HG03045 (cell line): Measurements from ENCODE around the gene HTR3E.
"Not testable (repeated sequence)": the region's sequence is repeated elsewhere in the genome, so short reads cannot be mapped to it uniquely, and the experiment has no call there.

Experiments used
- ATAC-seq: cut with Tn5 transposase; IDR thresholded peaks from one replicate; pipeline ENCODE4 v1.9.1; 2021; ENCODE audit warnings: mild to moderate bottlenecking, moderate library complexity; ENCODE audit not compliant: unreplicated experiment

The HTR3E gene, protein sequence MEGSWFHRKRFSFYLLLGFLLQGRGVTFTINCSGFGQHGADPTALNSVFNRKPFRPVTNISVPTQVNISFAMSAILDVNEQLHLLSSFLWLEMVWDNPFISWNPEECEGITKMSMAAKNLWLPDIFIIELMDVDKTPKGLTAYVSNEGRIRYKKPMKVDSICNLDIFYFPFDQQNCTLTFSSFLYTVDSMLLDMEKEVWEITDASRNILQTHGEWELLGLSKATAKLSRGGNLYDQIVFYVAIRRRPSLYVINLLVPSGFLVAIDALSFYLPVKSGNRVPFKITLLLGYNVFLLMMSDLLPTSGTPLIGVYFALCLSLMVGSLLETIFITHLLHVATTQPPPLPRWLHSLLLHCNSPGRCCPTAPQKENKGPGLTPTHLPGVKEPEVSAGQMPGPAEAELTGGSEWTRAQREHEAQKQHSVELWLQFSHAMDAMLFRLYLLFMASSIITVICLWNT

DNA sequence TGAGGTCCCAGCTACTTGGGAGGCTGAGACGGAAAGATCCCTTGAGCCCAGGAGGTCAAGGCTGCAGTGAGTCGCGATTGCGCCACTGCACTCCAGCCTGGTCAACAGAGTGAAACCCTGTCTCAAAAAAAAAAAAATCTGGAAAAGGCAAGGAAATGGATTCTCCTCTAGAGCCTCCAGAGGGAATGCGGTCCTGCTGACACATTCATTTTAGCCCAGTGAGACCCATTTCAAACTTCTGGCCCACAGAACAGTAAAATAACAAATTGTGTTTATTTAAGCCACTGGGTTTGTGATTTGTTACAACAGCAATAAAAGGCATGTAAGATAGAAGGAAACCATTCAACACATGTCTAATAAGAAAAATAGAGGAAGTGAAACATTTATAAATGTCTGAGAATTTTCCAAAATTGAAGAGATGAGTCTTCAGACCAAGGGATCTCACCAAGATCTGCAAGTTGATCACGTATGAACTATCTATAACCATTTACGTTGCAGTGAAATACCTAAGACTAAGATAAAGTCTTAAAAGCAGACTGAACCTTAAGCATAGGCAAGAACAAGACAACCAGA is at the start of gene HTR3E:
TSS of gene HTR3E (plus strand) at position 254 of the 573 bp plus-strand sequence. CDS start 466 bp downstream, outside the sequence.
- ATAC-seq, result no peak

DNA sequence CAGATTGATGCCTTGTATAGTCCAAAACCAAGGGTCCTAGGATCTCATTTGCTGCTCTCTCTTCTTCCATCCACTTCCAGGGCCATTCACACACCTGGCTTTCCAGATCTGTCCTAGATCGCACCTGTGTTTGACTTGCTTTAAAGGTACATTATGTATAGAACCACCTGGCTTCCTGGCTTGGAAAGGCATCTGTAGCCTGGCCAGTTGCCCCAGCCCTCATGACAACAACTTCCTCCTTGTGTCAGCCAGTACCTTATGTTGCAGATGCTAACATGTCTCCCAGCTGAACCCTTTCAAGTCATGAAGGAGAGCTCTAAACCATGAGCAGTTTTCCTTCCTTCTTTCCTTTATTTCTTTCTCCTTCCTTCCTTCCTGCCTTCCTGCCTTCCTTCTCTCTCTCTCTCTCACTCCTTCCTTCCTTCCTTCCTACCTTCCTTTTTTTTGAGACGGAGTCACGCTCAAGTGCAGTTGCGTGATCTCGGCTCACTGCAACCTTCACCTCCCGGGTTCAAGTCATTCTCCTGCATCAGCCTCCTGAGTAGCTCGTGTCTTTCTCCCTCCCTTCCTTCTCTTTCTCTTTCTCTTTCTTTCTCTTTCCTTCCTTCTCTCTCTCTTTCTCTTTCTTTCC is 46.5 kb upstream of the HTR3E start:
- no peak for ATAC-seq

DNA sequence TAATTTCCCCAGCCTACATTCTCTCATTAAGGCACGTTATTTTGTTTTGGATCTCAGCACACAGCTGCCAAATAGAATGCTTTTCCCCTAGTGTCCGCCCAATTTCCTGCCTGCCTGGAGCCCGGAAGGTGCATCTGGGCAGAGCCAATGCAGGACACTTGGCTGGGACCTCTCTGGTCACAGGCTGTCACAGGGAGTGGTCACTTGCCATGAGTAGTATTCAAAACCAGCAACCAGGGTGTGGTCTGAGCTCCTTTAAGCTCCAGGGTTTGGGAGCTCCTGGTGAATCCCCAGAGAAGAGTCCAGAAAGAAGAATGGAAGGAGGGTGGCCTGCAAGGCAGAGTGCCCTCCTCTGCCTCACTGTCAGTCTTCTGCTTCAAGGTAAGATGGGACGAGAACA is 44.1 kb upstream of the HTR3E start, which contains the start of gene HTR3C:
TSS of gene HTR3C (plus strand) at position 281 of the 400 bp plus-strand sequence. CDS start at position 315, 34 bp downstream.
- no peak for ATAC-seq

DNA sequence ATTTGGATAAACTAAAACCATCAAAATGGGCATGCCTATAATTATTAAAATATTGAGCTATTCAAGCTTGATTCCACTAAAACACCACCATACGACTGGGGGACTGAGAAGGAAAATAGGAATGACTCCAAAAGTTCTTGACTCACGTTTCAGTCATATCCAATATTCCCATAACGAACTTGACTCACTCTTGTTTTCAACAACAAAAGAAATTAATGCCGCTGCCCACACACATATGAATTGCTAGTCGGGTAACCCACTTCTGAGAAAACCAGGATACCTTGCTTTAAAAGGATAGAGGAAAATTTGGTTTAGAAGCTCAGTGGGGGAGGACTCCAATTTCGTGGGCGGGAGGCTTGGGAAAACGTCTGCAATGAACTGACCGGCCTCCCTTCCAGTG is 38.8 kb upstream of the HTR3E start:
- no peak for ATAC-seq

DNA sequence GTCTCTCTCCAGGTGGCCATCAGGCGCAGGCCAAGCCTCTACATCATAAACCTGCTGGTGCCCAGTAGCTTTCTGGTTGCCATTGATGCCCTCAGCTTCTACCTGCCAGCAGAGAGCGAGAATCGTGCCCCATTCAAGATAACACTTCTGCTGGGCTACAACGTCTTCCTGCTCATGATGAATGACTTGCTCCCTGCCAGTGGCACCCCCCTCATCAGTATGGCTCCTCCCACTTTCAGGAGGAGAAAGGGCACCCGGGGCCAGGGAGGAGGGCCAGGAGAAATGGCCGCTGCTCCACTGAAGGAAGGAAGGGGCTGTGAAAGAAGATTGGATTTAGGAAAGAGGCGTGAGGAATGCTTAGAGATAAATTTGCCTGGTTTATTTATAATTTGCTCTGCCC is 37.4 kb upstream of the HTR3E start:
- no peak for ATAC-seq

DNA sequence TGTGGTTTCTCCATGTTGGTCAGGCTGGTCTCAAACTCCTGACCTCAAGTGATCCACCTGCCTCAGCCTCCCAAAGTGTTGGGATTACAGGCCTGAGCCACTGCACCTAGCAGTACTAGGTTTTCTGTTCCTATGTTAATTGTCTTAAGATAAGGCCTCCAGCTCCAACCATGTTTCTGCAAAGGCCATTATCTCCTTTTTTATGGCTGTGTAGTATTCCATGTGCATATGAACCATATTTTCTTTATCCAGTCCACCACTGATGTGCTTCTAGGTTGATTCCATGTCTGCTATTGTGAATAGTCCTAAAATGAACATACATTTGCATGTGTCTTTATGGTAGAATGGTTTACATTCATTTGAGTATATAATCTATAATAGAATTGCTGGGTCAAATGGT is 34.2 kb upstream of the HTR3E start:
- no peak for ATAC-seq

DNA sequence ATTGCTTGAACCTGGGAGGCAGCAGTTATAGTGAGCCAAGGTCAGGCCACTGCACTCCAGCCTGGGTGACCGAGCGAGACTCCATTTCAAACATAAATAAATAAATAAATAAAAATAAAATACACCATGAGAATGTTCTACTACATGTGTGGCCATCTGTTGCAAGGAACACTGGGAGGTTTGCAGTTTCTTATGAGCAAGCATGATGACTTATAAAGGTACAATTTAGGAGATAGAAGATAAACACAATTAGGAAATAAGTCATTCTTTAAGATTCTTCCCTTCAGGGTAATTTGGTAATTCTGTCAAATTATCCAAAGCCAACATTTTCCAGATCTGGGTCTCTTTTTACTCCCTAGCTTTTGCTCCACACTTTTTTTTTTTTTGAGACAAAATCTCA is 30.7 kb upstream of the HTR3E start:
- ATAC-seq, result no peak

DNA sequence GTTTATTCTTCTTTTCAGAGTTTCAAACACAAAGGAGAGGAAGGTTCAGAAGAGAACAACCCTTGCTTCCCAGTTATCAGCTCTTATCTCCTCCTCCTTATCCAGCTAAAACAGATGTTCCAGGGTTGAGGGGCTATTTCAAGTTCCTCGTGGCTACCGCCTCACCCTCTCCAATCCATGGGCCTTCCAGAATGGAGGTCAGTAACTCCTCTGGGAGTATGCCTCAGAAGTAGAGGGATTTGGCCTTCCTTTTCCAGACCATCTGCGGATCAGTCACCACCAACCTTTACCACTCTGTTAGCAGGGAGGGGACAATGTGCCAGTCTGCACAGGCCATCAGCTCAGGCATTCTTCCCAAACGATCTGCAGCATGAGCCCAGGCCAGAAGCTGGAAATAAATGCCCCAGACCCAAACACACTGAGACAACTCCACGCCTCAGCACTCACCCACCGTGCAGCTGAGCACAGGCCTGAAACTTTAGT is 29.2 kb upstream of the HTR3E start:
- ATAC-seq, result no peak

DNA sequence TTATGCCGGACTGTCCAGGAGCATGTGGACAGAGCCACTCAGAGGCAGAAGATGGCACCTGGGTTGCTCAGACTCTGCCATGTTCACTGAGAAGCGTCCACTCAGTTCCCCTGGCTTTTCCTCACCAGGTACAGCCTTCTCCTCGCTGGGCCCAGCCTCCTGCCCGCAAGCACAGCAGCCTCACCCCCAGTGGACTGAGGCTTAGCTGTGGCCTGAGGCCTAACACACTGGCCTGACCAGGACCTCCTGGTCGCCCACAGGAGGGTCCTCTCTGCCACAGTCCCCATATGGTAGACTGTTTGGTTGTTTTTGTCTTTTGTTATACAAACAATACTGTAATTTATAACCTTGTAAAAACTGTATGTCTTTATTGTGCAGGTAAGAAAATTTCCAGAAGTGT is 28.5 kb upstream of the HTR3E start:
- ATAC-seq, result no peak

DNA sequence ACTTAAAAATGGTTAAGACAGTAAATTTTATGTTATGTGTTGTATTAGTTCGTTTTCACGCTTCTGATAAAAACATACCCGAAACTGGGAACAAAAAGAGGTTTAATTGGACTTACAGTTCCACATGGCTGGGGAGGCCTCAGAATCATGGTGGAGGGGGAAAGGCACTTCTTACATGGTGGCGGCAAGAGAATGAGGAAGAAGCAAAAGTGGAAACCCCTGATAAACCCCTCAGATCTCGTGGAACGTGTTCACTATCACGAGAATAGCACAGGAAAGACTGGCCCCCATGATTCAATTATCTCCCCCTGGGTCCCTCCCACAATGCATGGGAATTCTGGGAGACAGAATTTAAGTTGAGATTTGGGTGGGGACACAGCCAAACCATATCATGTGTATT is 25.7 kb upstream of the HTR3E start:
- ATAC-seq, result not testable (repeated sequence)

DNA sequence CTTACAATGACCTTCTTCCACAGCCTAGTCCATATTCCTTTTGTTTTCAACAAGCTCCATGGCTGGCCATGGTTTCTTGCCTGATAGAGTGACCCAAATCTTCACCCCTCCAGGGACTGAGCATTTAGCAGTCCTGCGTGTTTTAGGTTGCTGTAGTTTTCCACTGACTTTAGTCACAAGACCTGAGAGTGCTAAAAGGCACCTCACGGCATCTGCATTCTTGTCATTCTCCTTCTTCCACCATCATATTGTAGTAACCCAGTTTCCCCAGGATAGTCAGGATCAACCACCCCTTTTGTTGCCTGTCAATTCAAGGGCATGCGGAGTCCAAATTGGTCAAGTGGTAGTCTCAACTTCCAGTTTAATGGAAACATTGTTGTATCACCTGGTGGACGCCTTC is 23.2 kb upstream of the HTR3E start:
- ATAC-seq, result no peak

DNA sequence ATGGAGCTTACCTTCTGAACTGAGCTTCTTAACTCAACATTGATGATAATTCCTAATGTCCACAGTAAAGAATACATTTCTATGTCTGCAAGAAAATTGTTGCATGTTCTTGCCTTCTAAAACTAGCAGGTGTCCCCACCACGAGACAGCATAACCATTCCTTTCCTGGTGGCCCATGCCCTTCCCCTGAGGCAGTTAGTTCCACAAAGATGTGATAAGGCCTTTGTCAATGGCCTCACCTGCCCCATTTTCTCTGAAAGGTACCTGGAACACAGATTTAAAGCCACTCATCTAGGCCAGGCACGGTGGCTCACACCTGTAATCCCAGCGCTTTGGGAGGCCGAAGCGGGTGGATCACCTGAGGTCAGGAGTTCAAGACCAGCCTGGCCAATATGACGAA is 21.0 kb upstream of the HTR3E start:
- no peak for ATAC-seq

DNA sequence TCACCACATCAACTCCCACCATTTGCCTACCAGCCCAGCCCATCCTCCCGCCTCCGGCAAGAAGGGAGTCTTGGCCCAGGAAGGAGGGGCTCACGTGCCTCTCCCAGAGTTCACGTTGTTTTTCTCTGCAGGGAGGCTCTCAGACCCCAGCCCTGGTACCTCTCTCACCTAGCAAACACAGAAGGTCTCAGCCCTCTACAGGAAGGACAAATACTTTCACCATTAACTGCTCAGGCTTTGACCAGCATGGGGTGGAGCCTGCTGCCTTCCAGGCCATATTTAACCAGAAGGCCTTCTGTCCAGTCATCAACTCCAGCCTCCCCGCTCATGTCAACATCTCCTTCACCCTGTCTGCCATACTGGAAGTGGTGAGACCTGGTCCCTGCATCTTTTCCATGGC is 19.0 kb upstream of the HTR3E start:
- ATAC-seq, result no peak

DNA sequence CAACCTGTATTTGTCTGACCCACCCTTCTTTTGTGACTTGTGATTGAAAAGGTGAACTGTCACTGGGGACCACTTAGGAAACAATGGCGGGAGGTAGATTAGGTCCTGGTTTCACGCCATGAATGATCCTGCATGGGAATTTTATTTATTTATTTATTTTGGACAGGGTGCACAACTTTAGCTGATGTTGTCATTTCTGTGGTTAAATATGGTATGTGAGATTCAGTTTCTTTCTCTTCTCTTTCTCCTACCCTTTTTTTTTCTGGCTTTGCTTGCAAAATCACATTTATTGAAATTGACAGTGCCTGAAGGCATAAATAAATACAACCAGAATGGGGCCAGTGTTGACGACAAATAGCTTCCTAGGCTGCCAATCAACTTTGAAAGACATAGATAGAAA is 18.0 kb upstream of the HTR3E start:
- ATAC-seq, result no peak

DNA sequence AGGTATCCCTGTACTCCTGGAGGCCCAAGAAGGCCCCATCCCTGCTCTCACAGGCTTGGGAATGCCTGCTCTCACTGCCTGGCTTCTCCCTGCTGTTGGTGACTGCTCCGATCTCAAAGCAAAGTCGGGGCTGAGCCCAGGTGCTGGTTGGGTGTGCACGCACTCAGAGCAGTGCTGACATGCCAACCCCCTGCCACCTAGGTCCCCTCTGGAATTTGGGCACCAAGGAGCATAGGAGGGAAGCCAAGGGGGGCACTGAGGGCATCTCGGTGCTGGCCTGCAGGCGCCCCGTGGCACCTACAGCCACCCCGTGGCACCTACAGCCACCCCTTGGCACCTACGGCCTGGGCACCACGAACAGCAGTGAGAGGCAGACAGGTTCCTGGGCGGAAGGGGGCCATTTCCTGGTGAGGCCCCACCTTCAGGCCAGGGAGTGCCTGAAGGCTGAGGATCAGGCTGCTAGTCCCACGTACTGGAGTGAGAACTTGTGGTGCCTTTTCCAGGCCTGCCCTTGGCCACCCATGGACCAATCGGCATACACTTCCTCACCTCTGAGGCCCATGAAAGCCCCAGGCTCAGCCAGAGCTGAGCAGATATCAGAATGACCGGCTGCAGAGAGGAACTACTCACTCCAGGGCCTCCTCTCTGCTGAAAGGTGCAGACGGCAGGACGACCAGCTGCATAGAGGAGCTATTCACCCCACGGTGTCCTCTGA is 15.6 kb upstream of the HTR3E start:
- ATAC-seq, result no peak

DNA sequence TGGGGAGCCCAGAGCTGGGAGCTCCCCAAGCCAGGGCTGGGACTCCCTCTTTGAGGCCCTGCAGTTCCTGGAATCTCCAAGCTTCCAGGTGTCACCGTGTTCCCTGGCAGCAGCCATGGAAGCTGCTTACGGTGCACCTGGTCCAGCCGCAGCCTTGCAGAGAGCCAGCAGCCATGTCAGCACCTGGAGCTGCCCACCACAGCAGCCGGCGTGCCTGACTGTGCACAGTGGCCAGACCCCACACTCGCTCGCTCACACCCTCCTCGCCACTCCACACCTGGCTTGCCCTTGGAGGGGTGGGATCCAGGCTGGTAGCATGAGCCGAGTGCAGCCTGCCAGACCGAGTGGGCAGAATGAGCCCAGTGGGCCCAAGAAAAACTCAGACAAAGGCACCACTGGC is 14.8 kb upstream of the HTR3E start:
- no peak for ATAC-seq

DNA sequence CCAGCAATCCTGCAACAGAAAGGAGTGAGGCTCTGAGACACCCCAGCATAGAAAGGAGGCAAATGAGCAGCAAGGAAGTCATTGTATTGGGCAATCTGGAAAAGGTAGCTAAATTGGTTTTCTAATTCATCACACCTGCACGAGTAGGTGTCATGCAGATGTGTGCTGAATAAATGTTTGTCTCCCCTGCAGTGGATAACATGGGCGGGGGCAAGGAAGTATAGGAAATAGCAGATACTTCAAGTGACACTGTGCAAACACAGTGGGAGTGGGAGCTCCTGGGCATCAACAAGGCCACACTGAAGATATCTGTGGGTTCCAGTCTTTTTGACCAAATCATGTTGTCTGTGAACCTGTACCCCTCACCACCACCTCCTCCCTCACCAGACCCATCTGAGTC is 14.4 kb upstream of the HTR3E start:
- no peak for ATAC-seq

DNA sequence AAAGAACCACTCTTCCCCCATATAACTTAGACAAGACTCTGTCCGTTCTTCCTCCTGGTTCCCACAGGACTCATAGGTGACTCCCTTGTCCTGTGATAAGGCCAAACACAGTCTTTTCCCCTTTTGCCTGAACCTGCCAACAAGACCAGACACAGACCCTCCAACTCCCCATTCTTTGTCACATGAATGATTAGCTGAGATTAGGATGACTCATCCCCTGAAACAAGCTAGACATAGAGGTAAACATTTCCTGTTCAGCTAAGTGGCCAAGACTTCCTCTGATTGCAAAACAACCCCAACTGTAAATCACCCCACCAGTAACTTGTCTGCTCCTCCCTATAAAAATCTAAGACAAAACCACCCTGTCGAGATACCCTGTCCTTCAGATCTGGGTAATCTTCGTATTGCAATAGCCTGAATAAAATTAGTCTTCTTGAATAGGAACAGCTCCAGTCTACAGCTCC is 11.4 kb upstream of the HTR3E start:
- ATAC-seq, result no peak

DNA sequence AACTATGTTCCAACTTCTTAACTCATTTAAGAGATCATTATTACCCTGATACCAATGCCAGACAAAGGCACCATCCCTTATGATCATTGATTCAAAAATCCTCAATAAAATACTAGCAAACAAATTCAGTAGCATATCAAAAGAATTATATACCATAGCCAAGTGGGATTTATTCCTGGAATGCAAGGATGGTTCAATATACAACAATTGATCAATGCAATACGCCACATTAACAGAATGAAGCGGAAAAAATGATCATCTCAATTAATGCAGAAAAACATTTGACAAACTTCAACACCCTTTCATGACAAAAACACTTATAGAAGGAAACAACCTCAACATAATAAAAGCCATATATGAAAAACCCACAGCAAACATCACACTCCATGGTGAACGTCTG is 4.7 kb upstream of the HTR3E start:
- no peak for ATAC-seq

DNA sequence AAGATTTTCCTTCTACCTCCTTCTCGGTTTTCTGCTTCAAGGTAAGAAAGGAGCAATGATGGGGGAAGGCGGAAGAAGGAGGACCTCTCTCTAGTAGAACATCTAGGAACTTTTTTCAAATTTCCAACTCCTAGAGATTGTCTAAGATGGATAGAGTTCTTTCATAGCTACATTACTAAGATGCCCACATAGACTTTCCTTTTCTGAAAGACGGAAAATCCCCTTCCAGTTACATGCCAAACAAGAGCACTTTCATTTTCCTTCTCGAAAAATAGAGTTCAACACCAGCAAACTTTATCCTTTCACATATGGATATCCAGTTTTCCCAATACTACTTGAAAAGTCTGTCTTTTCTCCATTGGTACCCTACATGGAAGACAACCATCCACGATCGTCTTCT is 692 bp downstream of the HTR3E start:
- no peak for ATAC-seq
